Amniotic stem cell (primary cell): ENCODE measurements around the gene TOLLIP.

ENCODE experiments used
- DNase-seq: peaks from one replicate; lab custom pipeline; 2025; lab: John Stamatoyannopoulos, UW

Gene TOLLIP

GRCh38 chr11:1310772-1311468, 1.5 kb upstream of the TOLLIP start:
- no peak for DNase-seq

- DNase-seq: no peak
These were observed 871 bp upstream of the TOLLIP start for GRCh38 chr11:1310318-1310687.

GRCh38 chr11:1308743-1309497, 512 bp downstream of the TOLLIP start:
- no peak for DNase-seq

- no peak for DNase-seq
These were observed 1.3 kb downstream of the TOLLIP start for GRCh38 chr11:1307998-1308742.

- DNase-seq: no peak
These were observed 2.1 kb downstream of the TOLLIP start for GRCh38 chr11:1307163-1307870.

- no peak for DNase-seq
These were observed 3.0 kb downstream of the TOLLIP start for GRCh38 chr11:1306186-1307162.

- DNase-seq: no peak
These were observed 3.9 kb downstream of the TOLLIP start for GRCh38 chr11:1305501-1306056.

GRCh38 chr11:1305063-1305495, 4.4 kb downstream of the TOLLIP start:
- no peak for DNase-seq

- no peak for DNase-seq
These were observed 5.1 kb downstream of the TOLLIP start for GRCh38 chr11:1304380-1304779.

GRCh38 chr11:1303973-1304372, 5.5 kb downstream of the TOLLIP start:
- no peak for DNase-seq

GRCh38 chr11:1303126-1303821, 6.2 kb downstream of the TOLLIP start:
- DNase-seq: no peak

- no peak for DNase-seq
These were observed 6.8 kb downstream of the TOLLIP start for GRCh38 chr11:1302461-1303125.

GRCh38 chr11:1302041-1302460, 7.4 kb downstream of the TOLLIP start:
- DNase-seq: no peak

- DNase-seq: no peak
These were observed 8.0 kb downstream of the TOLLIP start for GRCh38 chr11:1301220-1302000.

- no peak for DNase-seq
These were observed 8.8 kb downstream of the TOLLIP start for GRCh38 chr11:1300569-1301187.

GRCh38 chr11:1300121-1300520, 9.3 kb downstream of the TOLLIP start:
- no peak for DNase-seq

GRCh38 chr11:1299621-1300020, 9.8 kb downstream of the TOLLIP start:
- DNase-seq: no peak
